ENCODE results near the gene EYA4. TPM values are rescaled to one million over a fixed set of nuclear protein-coding genes. Genes with fewer than 3 reads are reported as not detected.

The EYA4 gene
- total RNA-seq, 1 experiment from 2014 or later: not detected

DNA sequence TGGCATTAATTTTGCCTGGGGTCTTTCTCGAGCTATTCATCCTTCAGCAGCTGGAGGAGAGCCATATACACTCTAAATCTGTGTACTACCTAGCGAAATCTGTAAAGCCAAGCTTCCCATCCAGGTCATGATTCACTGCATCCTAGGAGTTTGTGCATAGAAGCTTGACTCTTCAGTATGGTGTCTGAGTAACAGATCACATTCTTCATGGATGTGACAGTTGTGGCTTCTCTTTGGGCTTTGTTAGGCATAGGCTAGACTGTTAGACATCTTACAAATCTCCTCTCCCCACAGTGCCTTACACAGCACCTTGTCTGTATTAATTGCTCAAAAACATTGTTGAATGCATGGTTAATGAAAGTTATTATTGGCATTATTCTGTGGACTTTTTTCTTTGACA lies 177.0 kb downstream of the EYA4 start:
- no peak for DNase-seq

DNA sequence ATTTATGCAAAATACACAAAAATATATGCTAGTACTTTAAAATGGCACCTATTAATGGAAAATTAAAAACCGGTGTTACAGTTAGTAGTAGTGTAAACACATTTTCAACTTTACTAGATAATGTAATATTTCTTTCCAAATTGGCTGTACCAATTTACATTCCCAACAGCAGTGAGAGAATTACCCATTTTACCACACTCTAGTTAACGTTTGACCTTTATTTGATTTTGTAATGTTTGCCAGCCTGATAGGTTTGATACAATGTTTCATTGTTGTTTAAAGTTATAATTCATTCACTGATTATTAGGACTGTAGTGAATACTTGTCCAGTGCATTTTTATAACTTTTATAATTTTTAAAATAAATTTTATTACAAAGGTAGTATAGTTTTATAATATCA lies 182.1 kb downstream of the EYA4 start:
- POLR2A ChIA-PET: no interaction called here
- CTCF ChIA-PET: no interaction called here
- no peak overlapping the region for H3K27ac Mint-ChIP-seq (ENCODE audit: unreplicated experiment)

More for the DNA sequence above, 177.0 kb downstream of the EYA4 start:
- Histone ChIP-seq H3K36me3 (ENCODE audit: control insufficient read depth, insufficient read depth, low read length) (no peaks in the 10 kb centered on the region), H3K27me3 (replicated peaks; ENCODE audit: control insufficient read depth, insufficient read depth, low read length) (no peaks in the 10 kb centered on the region), H3K4me1 (no peaks in the 10 kb centered on the region), H3K4me3 (ENCODE audit: low read depth, low read length) (no peak overlapping the region), H3K9me3 (no peaks in the 10 kb centered on the region; the same call in 1 of the 2 replicates)
- TF ChIP-seq, protein P1, sequence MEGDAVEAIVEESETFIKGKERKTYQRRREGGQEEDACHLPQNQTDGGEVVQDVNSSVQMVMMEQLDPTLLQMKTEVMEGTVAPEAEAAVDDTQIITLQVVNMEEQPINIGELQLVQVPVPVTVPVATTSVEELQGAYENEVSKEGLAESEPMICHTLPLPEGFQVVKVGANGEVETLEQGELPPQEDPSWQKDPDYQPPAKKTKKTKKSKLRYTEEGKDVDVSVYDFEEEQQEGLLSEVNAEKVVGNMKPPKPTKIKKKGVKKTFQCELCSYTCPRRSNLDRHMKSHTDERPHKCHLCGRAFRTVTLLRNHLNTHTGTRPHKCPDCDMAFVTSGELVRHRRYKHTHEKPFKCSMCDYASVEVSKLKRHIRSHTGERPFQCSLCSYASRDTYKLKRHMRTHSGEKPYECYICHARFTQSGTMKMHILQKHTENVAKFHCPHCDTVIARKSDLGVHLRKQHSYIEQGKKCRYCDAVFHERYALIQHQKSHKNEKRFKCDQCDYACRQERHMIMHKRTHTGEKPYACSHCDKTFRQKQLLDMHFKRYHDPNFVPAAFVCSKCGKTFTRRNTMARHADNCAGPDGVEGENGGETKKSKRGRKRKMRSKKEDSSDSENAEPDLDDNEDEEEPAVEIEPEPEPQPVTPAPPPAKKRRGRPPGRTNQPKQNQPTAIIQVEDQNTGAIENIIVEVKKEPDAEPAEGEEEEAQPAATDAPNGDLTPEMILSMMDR (IDR thresholded peaks at IDR 0.05; ENCODE audit: insufficient read depth in 1 of 2, low read depth in 1 of 2, low read length in 1 of 2, severe bottlenecking in 1 of 2, unreplicated experiment in 1 of 2): no peak
- no peaks in the 10 kb centered on the region for H3K36me3 Mint-ChIP-seq (ENCODE audit: insufficient read depth, unreplicated experiment)
- H3K4me1 Mint-ChIP-seq (ENCODE audit: low read depth, unreplicated experiment): no peaks in the 10 kb centered on the region
- H3K27me3 Mint-ChIP-seq (ENCODE audit: insufficient read depth, unreplicated experiment): peaks cover 4% of the 10 kb centered on the region
- BruUV-seq (replicated peaks): no TSS peak
- H3K27ac Mint-ChIP-seq (ENCODE audit: unreplicated experiment): no peak overlapping the region
- intact Hi-C loops (cut with micrococcal nuclease; ENCODE audit: unreplicated experiment): no loop called here
- H3K9me3 Mint-ChIP-seq (ENCODE audit: unreplicated experiment): no peaks in the 10 kb centered on the region
- H3K4me3 Mint-ChIP-seq (ENCODE audit: unreplicated experiment): no peak overlapping the region
- ChIA-PET CTCF (no interaction called here), POLR2A (no interaction called here)

GRCh38 chr6:133424359-133424758 lies 183.2 kb downstream of the EYA4 start:
- no TSS peak for BruUV-seq (replicated peaks)
- Mint-ChIP-seq H3K4me3 (ENCODE audit: unreplicated experiment) (no peak overlapping the region), H3K36me3 (ENCODE audit: insufficient read depth, unreplicated experiment) (no peaks in the 10 kb centered on the region), H3K27me3 (ENCODE audit: insufficient read depth, unreplicated experiment) (peaks cover 22% of the 10 kb centered on the region), H3K4me1 (ENCODE audit: low read depth, unreplicated experiment) (no peaks in the 10 kb centered on the region), H3K27ac (ENCODE audit: unreplicated experiment) (no peak overlapping the region), H3K9me3 (ENCODE audit: unreplicated experiment) (no peaks in the 10 kb centered on the region)
- H3K4me3 ChIP-seq (ENCODE audit: low read depth, low read length): no peak overlapping the region
- intact Hi-C loops (cut with micrococcal nuclease; ENCODE audit: unreplicated experiment): no loop called here
- H3K27me3 ChIP-seq (replicated peaks; ENCODE audit: control insufficient read depth, insufficient read depth, low read length): no peaks in the 10 kb centered on the region
- ChIA-PET POLR2A (no interaction called here), CTCF (no interaction called here)
- H3K4me1 ChIP-seq: no peaks in the 10 kb centered on the region
- H3K9me3 ChIP-seq: no peaks in the 10 kb centered on the region; the same call in 1 of the 2 replicates
- H3K36me3 ChIP-seq (ENCODE audit: control insufficient read depth, insufficient read depth, low read length): no peaks in the 10 kb centered on the region
- TF ChIP-seq, protein P1 (IDR thresholded peaks at IDR 0.05; ENCODE audit: insufficient read depth in 1 of 2, low read depth in 1 of 2, low read length in 1 of 2, severe bottlenecking in 1 of 2, unreplicated experiment in 1 of 2): no peak
- DNase-seq: no peak

More for the DNA sequence above, 182.1 kb downstream of the EYA4 start:
- no peak overlapping the region for H3K4me3 Mint-ChIP-seq (ENCODE audit: unreplicated experiment)
- H3K27me3 ChIP-seq (replicated peaks; ENCODE audit: control insufficient read depth, insufficient read depth, low read length): no peaks in the 10 kb centered on the region
- no peaks in the 10 kb centered on the region for H3K36me3 ChIP-seq (ENCODE audit: control insufficient read depth, insufficient read depth, low read length)
- BruUV-seq (replicated peaks): no TSS peak
- no peak for DNase-seq
- H3K9me3 Mint-ChIP-seq (ENCODE audit: unreplicated experiment): no peaks in the 10 kb centered on the region
- H3K4me1 Mint-ChIP-seq (ENCODE audit: low read depth, unreplicated experiment): no peaks in the 10 kb centered on the region
- TF ChIP-seq, protein P1 (IDR thresholded peaks at IDR 0.05; ENCODE audit: insufficient read depth in 1 of 2, low read depth in 1 of 2, low read length in 1 of 2, severe bottlenecking in 1 of 2, unreplicated experiment in 1 of 2): no peak
- H3K36me3 Mint-ChIP-seq (ENCODE audit: insufficient read depth, unreplicated experiment): no peaks in the 10 kb centered on the region
- H3K4me1 ChIP-seq: no peaks in the 10 kb centered on the region
- no peaks in the 10 kb centered on the region; the same call in 1 of the 2 replicates for H3K9me3 ChIP-seq
- peaks cover 19% of the 10 kb centered on the region for H3K27me3 Mint-ChIP-seq (ENCODE audit: insufficient read depth, unreplicated experiment)
- intact Hi-C loops (cut with micrococcal nuclease; ENCODE audit: unreplicated experiment): no loop called here
- H3K4me3 ChIP-seq (ENCODE audit: low read depth, low read length): no peak overlapping the region
